SU-DHL-6 (cell line): ENCODE results near the gene SF3B2.

Source experiments
- EZH2phosphoT487 ChIP-seq: fragments of 200-600 bp; sonication (generic), shearing (Covaris generic); conservative IDR thresholded peaks from 2 replicates; pipeline ENCODE4 v1.6.1; 2018; ENCODE audit warnings: mild to moderate bottlenecking, antibody characterized with exemption, low read length, moderate library complexity, mixed read lengths
- TF ChIP-seq, protein P1 (sequence below): fragments of 200-600 bp; sonication (generic); IDR thresholded peaks from one replicate; pipeline ENCODE4 v1.5.1; 2017; ENCODE audit warnings: antibody characterized with exemption, mild to moderate bottlenecking, low read length, moderate library complexity; ENCODE audit not compliant: insufficient read depth, poor library complexity, severe bottlenecking

- TF ChIP-seq, protein P1, sequence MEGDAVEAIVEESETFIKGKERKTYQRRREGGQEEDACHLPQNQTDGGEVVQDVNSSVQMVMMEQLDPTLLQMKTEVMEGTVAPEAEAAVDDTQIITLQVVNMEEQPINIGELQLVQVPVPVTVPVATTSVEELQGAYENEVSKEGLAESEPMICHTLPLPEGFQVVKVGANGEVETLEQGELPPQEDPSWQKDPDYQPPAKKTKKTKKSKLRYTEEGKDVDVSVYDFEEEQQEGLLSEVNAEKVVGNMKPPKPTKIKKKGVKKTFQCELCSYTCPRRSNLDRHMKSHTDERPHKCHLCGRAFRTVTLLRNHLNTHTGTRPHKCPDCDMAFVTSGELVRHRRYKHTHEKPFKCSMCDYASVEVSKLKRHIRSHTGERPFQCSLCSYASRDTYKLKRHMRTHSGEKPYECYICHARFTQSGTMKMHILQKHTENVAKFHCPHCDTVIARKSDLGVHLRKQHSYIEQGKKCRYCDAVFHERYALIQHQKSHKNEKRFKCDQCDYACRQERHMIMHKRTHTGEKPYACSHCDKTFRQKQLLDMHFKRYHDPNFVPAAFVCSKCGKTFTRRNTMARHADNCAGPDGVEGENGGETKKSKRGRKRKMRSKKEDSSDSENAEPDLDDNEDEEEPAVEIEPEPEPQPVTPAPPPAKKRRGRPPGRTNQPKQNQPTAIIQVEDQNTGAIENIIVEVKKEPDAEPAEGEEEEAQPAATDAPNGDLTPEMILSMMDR, result no peak
- no peak for TF ChIP-seq EZH2phosphoT487
Measured at GRCh38 chr11:66014804-66015453, 37.2 kb upstream of the SF3B2 start.
